Muscle of leg (tissue), 11 donors: ENCODE results near the gene ITGA8. TPM values are rescaled to one million over a fixed set of nuclear protein-coding genes. Genes with fewer than 3 reads are reported as not detected.

Source experiments
- DNase-seq: peaks from one replicate; pipeline ENCODE4 v3.0.0; 2013
- H3K27ac ChIP-seq: one replicate; pipeline ENCODE4 v1.5.1; 2013; ENCODE audit warnings: mild to moderate bottlenecking, low read length, control low read depth
- H3K27me3 ChIP-seq: one replicate; pipeline ENCODE4 v1.6.1; 2013; ENCODE audit warnings: low read length; ENCODE audit not compliant: control insufficient read depth, insufficient read depth
- H3K36me3 ChIP-seq: one replicate; pipeline ENCODE4 v1.6.1; 2013; ENCODE audit warnings: low read length; ENCODE audit not compliant: control insufficient read depth, insufficient read depth
- H3K4me1 ChIP-seq: one replicate; pipeline ENCODE4 v1.6.1; 2013; ENCODE audit warnings: low read length; ENCODE audit not compliant: control insufficient read depth, insufficient read depth
- H3K4me3 ChIP-seq: one replicate; pipeline ENCODE4 v1.5.1; 2013; ENCODE audit warnings: low read length, control low read depth
- H3K9me3 ChIP-seq: replicated peaks from 2 replicates; pipeline ENCODE4 v1.6.1; 2013; ENCODE audit warnings: low read depth, low read length; ENCODE audit not compliant: control insufficient read depth
- WGBS: methylation state at CpG from one replicate; pipeline ENCODE4 v1.1.5; 2013; ENCODE audit warnings: missing lambda C conversion rate; ENCODE audit not compliant: insufficient coverage; 5-methylcytosine and 5-hydroxymethylcytosine counted together
- polyA plus RNA-seq, 8 donors: library from polyadenylated mRNA; unstranded; fragments of 120-200 nt; gene quantifications; one replicate each; pipeline versions ENCODE4 v1.2.1 to v1.2.3, GENCODE V29; 2013; ENCODE audit warnings: inconsistent platforms in 1 of 8, low replicate concordance in 1 of 8; ENCODE audit not compliant: insufficient read length in 8 of 8, insufficient read depth in 1 of 8
- total RNA-seq: library from RNA; stranded (reverse); fragments of 120-200 nt; gene quantifications from one replicate; pipeline ENCODE4 v1.2.4, GENCODE V29; 2013

ITGA8 gene
- total and polyA plus RNA-seq, 9 donors = 6.2 to 10.4 (median 7.5) TPM

DNA sequence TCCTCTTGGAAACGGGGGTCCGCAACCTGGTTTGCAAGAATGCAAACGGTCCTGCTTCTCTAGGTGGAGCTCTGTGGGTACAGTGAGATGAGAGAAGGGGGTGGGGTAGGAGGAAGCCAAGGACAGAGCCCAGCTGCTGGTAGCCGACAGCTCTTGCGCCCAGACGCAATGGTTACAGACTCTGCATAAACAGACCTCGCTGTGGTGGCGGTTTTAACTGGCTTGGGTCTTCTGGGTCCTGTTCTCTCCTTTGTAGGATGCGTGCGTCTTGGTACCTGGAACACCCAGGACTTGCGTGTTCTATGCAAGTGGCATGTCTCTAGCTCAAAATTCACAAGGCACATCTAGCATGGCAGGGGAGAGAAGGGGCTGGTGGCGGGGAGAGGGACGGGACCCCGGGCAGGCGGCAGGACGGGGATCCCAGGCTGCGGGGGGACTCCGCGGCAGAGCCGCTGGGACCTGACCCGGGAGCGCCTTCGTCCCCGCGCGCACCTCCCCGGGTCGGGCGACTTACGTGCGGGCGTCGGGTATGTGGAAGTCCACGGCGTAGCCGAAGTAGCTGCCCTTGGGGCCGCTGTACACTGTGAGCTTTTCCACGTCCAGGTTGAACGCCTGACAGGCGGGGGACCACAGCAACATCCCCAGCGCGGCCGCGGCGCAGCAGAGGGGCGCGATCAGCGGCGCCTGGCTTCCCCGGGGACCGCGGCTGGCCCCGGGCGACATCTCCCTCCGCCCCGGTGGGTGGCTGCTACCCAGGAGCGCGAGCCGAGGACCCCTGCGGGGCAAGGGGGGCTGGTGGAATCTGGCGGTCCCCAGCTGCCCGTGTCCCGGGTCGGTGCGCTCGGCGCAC is 448 bp downstream of the ITGA8 start:
- WGBS = under 1% methylated on average over 63 of the region's 67 CpGs
- peak overlapping the region; percentile 29 for H3K27ac ChIP-seq
- H3K27me3 ChIP-seq = peaks cover 17% of the 10 kb centered on the region
- H3K36me3 ChIP-seq = no peaks in the 10 kb centered on the region
- peak overlapping the region; percentile 38 for H3K4me3 ChIP-seq
- peaks cover 10% of the 10 kb centered on the region for H3K4me1 ChIP-seq
- H3K9me3 ChIP-seq = no peaks in the 10 kb centered on the region
- DNase-seq = peak; percentile 61

DNA sequence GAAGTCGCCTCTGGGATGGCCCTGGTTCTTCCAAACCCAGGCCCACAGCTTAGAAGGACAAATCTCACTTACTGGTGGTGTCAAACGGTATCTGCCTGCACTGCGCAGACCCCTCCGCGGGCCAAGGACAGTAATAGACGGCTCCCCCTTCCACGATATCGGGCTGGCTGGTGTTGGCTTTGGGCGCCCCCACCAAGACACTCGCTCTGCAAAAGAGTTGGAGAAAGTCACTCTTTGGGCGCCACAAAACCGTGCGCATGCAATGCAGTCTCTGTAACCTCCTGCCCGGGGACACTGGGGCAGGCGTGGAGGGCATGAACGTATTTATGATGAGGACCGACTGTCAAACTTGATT is 1.1 kb downstream of the ITGA8 start:
- no peaks in the 10 kb centered on the region for H3K9me3 ChIP-seq
- DNase-seq = peak; percentile 16
- peak overlapping the region; percentile 29 for H3K27ac ChIP-seq
- H3K4me1 ChIP-seq = peaks cover 10% of the 10 kb centered on the region
- H3K27me3 ChIP-seq = peaks cover 17% of the 10 kb centered on the region
- WGBS = 14% methylated on average over 17 of the region's 17 CpGs
- H3K4me3 ChIP-seq = peak overlapping the region; percentile 38
- no peaks in the 10 kb centered on the region for H3K36me3 ChIP-seq

DNA sequence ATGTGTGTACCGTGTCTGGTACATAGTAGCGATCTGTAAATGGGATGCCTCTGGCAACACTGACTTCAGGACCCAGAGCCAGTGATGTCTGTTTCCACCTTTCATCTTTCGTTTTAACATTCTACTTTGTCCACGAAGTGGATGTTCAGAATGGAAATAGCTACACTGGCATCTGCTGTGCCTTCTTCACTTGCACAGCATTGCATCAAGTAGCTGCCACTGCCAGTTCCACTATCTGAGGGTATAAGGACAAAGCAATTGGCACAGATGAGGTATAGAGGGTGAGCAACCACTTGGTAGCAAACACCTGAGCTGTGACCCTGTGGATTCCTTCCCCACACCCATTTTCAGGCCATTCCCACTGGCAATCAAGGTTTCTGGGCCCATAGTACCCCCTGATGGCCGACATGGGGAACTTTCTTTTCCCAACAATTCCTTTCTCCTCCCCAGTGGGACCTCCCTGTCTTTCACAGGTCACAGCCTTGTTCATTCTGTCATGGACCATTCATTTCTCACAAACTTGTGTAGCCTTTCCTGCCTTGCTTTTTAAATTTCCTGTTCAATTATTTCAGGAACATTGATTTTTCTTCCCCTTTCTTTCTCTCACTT is 4.0 kb downstream of the ITGA8 start:
- no peak for DNase-seq
- whole genome bisulfite sequencing = 58% methylated on average over 2 of the region's 5 CpGs
- Histone ChIP-seq H3K9me3 (no peaks in the 10 kb centered on the region), H3K36me3 (no peaks in the 10 kb centered on the region), H3K4me3 (no peak overlapping the region), H3K4me1 (peaks cover 10% of the 10 kb centered on the region), H3K27ac (no peak overlapping the region), H3K27me3 (peaks cover 16% of the 10 kb centered on the region)

DNA sequence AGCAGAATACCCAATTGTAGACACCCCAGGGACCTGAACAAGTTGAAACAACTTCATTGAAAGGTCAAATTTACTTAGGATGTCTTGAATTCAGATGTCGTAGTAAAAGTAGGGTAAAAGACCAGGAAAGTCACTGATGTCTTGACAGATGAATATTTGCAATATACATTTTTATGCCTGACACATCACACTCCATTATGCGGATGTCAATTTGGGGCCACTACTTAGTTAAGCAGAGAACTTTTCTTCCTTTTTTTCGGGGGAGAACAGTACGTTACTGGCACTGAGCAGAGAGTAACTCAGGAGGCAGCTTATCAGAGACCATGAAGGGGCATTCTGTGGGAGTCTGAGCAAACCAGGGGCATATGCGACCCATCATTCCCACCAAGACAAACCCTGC is 4.9 kb downstream of the ITGA8 start:
- peaks cover 7% of the 10 kb centered on the region for H3K27me3 ChIP-seq
- no peaks in the 10 kb centered on the region for H3K36me3 ChIP-seq
- peaks cover 6% of the 10 kb centered on the region for H3K4me1 ChIP-seq
- WGBS = 92% methylated on average over 2 of the region's 5 CpGs
- no peaks in the 10 kb centered on the region for H3K9me3 ChIP-seq
- H3K4me3 ChIP-seq = no peak overlapping the region
- DNase-seq = no peak
- H3K27ac ChIP-seq = no peak overlapping the region

- DNase-seq = no peak
- Histone ChIP-seq H3K27ac (no peak overlapping the region), H3K27me3 (no peaks in the 10 kb centered on the region), H3K36me3 (no peaks in the 10 kb centered on the region), H3K9me3 (no peaks in the 10 kb centered on the region), H3K4me1 (no peaks in the 10 kb centered on the region), H3K4me3 (no peak overlapping the region)
- WGBS = 29% methylated on average over 1 of the region's 2 CpGs
Measured at GRCh38 chr10:15712883-15713282, 6.8 kb downstream of the ITGA8 start.

DNA sequence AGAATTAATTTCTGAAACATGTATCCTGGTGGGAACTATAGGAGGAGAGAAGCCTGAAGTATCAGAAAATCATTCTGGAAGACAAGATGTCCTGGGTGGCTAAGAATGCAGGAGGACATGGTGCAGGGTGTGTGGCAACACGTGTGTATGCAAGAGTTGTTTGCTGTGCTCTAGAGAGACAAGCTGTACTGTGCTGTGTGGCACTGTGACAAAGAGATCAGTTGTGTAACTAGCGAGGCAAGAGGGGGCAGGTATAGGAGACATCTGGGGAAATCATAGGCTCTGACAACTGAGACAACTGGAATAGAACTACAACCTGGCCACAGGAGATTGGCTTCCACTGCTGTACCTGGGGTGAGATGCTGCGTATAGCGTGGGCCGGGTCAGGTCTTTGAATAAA is 9.3 kb downstream of the ITGA8 start:
- no peaks in the 10 kb centered on the region for H3K27me3 ChIP-seq
- WGBS = 52% methylated on average over 2 of the region's 5 CpGs
- H3K4me3 ChIP-seq = no peak overlapping the region
- no peak for DNase-seq
- H3K9me3 ChIP-seq = no peaks in the 10 kb centered on the region
- no peaks in the 10 kb centered on the region for H3K36me3 ChIP-seq
- no peak overlapping the region for H3K27ac ChIP-seq
- H3K4me1 ChIP-seq = no peaks in the 10 kb centered on the region

DNA sequence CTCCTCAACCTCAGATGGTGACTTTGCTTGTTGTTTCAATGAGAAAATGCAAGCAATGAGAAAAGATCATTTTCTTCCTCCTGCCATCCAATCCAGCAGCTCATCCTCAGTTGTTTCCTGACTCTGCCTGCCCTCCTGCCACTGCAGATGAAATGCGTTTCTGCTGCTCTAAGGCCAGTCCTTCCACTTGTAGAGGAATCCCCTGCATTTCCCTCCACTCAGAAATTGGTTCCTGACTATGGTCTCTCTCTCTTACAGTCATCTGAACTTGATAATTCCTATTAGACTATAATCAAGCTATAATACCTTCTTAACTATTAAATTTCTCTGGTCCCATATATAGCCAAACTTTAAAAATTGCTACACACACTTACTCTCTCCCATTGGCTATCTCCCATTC is 14.4 kb downstream of the ITGA8 start:
- H3K4me1 ChIP-seq = no peaks in the 10 kb centered on the region
- no peaks in the 10 kb centered on the region for H3K36me3 ChIP-seq
- H3K27me3 ChIP-seq = no peaks in the 10 kb centered on the region
- no peak overlapping the region for H3K4me3 ChIP-seq
- H3K27ac ChIP-seq = no peak overlapping the region
- WGBS = 83% methylated on average over 1 of the region's 1 CpG
- no peak for DNase-seq
- no peaks in the 10 kb centered on the region for H3K9me3 ChIP-seq

DNA sequence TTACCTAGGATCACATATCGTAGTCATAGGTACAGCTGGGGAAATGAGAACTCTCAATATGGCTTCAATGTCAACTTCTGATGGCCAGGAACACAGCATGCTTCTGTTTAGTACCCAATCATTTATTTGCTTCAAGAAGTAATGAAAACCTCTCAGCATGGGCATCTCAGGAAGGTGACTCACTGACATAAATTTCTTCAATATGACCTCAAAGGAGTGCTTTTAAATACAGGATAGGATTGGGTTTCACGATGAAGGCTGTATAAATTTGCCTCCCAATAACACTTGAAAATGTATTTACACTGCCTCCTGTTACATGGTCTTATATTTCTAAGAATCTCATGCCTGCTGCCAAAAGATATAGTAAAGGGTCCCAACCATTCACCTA is 15.1 kb downstream of the ITGA8 start:
- no peaks in the 10 kb centered on the region for H3K27me3 ChIP-seq
- no peaks in the 10 kb centered on the region for H3K4me1 ChIP-seq
- H3K27ac ChIP-seq = no peak overlapping the region
- no peak overlapping the region for H3K4me3 ChIP-seq
- H3K9me3 ChIP-seq = no peaks in the 10 kb centered on the region
- no peaks in the 10 kb centered on the region for H3K36me3 ChIP-seq
- DNase-seq = no peak
- WGBS = no CpG with 5 or more reads among the region's 2 CpGs

DNA sequence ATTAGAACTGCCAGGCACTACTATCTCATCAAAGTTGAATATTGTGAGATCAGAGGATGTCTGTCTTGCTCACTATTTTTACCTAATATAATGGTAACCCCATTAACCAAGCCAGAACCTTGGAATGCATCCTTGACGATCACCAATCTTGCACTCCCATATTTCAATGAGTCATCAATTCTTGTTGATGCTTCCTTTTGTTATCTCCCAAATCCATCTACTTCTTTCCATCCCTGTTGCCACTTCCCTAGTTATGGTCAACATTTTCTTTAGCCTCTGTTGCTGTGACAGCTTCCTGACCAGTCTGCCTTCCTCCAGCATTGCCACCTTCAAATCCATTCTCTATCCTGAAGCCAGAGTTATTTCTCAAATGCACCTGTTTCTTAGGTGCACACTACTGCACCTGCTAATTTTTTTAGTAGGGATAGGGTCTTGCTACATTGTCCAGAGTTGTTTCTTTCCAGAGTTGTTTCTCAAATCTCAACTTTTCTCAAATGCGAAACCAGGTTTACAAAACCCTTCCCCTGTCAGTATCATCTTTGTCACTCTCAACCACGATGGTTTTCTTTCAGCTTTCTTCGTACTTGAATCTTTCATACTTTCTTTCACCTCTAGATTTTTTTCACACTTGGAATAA is 15.7 kb downstream of the ITGA8 start:
- WGBS = 84% methylated on average over 2 of the region's 4 CpGs
- Histone ChIP-seq H3K4me3 (no peak overlapping the region), H3K9me3 (no peaks in the 10 kb centered on the region), H3K27me3 (no peaks in the 10 kb centered on the region), H3K36me3 (no peaks in the 10 kb centered on the region), H3K4me1 (no peaks in the 10 kb centered on the region), H3K27ac (no peak overlapping the region)
- no peak for DNase-seq

DNA sequence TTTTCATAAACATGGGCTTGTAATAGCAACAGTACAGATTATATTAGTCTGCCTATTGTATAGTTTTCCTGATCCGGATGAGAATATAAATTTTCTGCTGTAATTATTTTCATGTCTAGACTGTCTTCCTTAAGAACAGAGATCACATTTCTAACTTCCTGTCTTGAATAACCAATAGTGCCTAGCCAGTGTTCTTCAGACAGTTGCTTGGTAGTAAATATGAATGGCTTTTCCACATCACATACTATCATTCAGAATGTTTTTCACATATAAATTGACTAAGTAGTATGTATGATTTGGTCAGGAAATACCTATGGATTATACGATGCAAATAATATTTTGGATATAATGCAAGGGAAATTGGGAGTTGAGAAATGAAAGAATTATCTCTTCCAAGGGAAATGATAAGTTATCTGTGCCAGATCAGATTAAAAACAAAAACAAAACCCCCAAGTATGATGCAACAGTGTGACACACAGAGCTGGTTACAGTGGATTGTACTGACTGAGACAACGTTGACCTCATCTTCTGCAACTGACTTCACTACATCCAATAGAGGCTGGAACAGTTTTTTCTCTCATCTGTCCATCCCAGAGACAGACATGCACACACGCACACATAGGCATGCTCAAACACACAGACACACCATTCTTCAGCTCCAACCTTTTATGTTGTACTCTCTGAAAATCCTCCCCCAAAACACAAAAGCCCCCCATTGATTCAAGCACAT is 16.4 kb downstream of the ITGA8 start:
- Histone ChIP-seq H3K4me3 (no peak overlapping the region), H3K27ac (no peak overlapping the region), H3K4me1 (no peaks in the 10 kb centered on the region), H3K9me3 (no peaks in the 10 kb centered on the region), H3K36me3 (no peaks in the 10 kb centered on the region), H3K27me3 (no peaks in the 10 kb centered on the region)
- WGBS = 100% methylated on average over 1 of the region's 4 CpGs
- DNase-seq = no peak
